Keratinocyte (primary cell): ENCODE results near the gene UQCRC1. TPM values are rescaled to one million over a fixed set of nuclear protein-coding genes. Genes with fewer than 3 reads are reported as not detected.

Experiments used
- DNase-seq: peaks from one replicate; pipeline ENCODE4 v3.0.0-alpha.2; 2011; ENCODE audit warnings: low read depth, missing footprints, low spot score
- FAIRE-seq: peaks from 2 replicates; lab custom pipeline; 2011; peaks lifted over from hg19 to GRCh38; lab: Jason Lieb, UNC
- H2AFZ ChIP-seq: 2 replicates; pipeline ENCODE4 v1.6.0; 2012; ENCODE audit warnings: low read length, control low read depth, inconsistent platforms; ENCODE audit not compliant: control insufficient read depth
- H3K27ac ChIP-seq: 2 replicates; pipeline ENCODE4 v1.5.1; 2011; ENCODE audit warnings: low read length; ENCODE audit not compliant: control insufficient read depth, insufficient read depth
- H3K27me3 ChIP-seq: 3 replicates; pipeline ENCODE4 v1.6.0; 2011; ENCODE audit warnings: low read length; ENCODE audit not compliant: control insufficient read depth, insufficient read depth; ENCODE audit errors: extremely low read depth
- H3K36me3 ChIP-seq, 2 experiments: 2 replicates in 1 of 2; 3 replicates in 1 of 2; pipeline ENCODE4 v1.5.1; 2011; ENCODE audit warnings: low read length in 2 of 2, mild to moderate bottlenecking in 1 of 2; ENCODE audit not compliant: control insufficient read depth in 2 of 2, insufficient read depth in 2 of 2; ENCODE audit errors: extremely low read depth in 1 of 2
- H3K4me1 ChIP-seq: 3 replicates; pipeline ENCODE4 v1.5.1; 2011; ENCODE audit warnings: low read length; ENCODE audit not compliant: control insufficient read depth, insufficient read depth; ENCODE audit errors: extremely low read depth
- H3K4me2 ChIP-seq: 3 replicates; pipeline ENCODE4 v1.6.0; 2011; ENCODE audit warnings: low read depth, low read length; ENCODE audit not compliant: control insufficient read depth, insufficient read depth; ENCODE audit errors: extremely low read depth
- H3K4me3 ChIP-seq, 3 experiments: fragments of 200-600 bp in 1 of 3; sonication (generic) in 1 of 3; 2 replicates in 2 of 3; 3 replicates in 1 of 3; pipeline ENCODE4 v1.5.1; 2011 to 2016; ENCODE audit warnings: low read length in 3 of 3, mild to moderate bottlenecking in 3 of 3, control low read depth in 2 of 3, inconsistent platforms in 1 of 3, low read depth in 1 of 3, mixed read lengths in 1 of 3, mixed run types in 1 of 3, moderate library complexity in 1 of 3; ENCODE audit not compliant: control insufficient read depth in 2 of 3, insufficient read depth in 2 of 3; ENCODE audit errors: extremely low read depth in 1 of 3
- H3K79me2 ChIP-seq: 2 replicates; pipeline ENCODE4 v1.6.0; 2012; ENCODE audit warnings: low read length; ENCODE audit not compliant: control insufficient read depth, insufficient read depth
- H3K9ac ChIP-seq: 3 replicates; pipeline ENCODE4 v1.6.0; 2011; ENCODE audit warnings: low read length; ENCODE audit not compliant: control insufficient read depth, insufficient read depth; ENCODE audit errors: extremely low read depth
- H3K9me1 ChIP-seq: 3 replicates; pipeline ENCODE4 v1.6.0; 2011; ENCODE audit warnings: low read length; ENCODE audit not compliant: control insufficient read depth, insufficient read depth; ENCODE audit errors: extremely low read depth
- H3K9me3 ChIP-seq: 2 replicates; pipeline ENCODE4 v1.5.1; 2012; ENCODE audit warnings: low read depth, low read length; ENCODE audit not compliant: control insufficient read depth
- H4K20me1 ChIP-seq: 3 replicates; pipeline ENCODE4 v1.6.0; 2011; ENCODE audit warnings: low read length; ENCODE audit not compliant: control insufficient read depth, insufficient read depth; ENCODE audit errors: extremely low read depth
- EZH2 ChIP-seq: IDR thresholded peaks from one replicate; pipeline ENCODE4 v1.6.1; 2012; ENCODE audit warnings: inconsistent platforms, mild to moderate bottlenecking, low read length, moderate library complexity
- dilution Hi-C: fragments of 300-500 bp; cut with MboI; formaldehyde crosslinking; loops from one replicate; pipeline ENCODE4 v1.7.0; 2020; ENCODE audit warnings: low sequenced_read_pairs; ENCODE audit not compliant: extremely low pct_ligation_motif_present
- polyA plus RNA-seq, 5 experiments: library from polyadenylated mRNA; depleted of rRNA in 3 of 5; stranded (reverse) in 3 of 5; stranded (forward) in 1 of 5; unstranded in 1 of 5; fragments of >200 nt; gene quantifications; 1 replicate in 1 of 5; 2 replicates in 3 of 5; 3 replicates in 1 of 5; pipeline versions ENCODE4 v1.2.1 to v1.2.3, GENCODE V29; 2011 to 2012; ENCODE audit warnings: missing spikeins in 2 of 5, low read depth in 1 of 5, low replicate concordance in 1 of 5
- TF ChIP-seq, protein P1 (sequence below), 3 experiments: IDR thresholded peaks in 1 of 3; conservative IDR thresholded peaks in 1 of 3; optimal IDR thresholded peaks in 1 of 3; 2 replicates in 2 of 3; 3 replicates in 1 of 3; pipeline versions ENCODE3 to v1.5.1; 2011; ENCODE audit warnings: low read length in 3 of 3, mild to moderate bottlenecking in 3 of 3, moderate library complexity in 2 of 3, control low read depth in 1 of 3, inconsistent platforms in 1 of 3; ENCODE audit not compliant: insufficient read depth in 2 of 3; ENCODE audit errors: extremely low read depth in 1 of 3

UQCRC1 gene
- polyA plus RNA-seq, 1 donor (not counting 4 experiments of a cell fraction or from before 2014, with no cell fraction given) = 440 TPM

DNA sequence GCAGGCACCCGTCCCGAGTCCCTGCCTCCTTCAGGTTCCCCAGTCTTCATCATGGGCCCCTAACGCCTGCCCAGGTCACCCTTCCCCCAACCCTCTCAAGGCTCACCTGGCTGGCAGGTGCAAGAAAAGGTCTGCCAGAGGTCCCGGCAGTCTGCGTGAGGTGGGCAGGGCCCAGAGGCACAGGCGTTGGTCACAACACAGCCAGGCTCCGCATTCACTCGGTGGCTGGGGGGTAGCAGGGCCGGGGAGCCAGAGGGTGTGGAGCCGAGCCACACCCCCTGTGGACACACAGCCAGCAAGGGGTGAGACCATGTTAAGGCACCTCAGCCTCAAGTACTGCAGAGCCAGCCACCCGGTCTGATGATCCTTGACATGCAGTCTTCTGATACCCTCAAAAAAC is 42.3 kb upstream of the UQCRC1 start:
- no peak overlapping the region for H3K4me3 ChIP-seq
- peaks cover 4% of the 10 kb centered on the region for H3K4me1 ChIP-seq
- H3K27me3 ChIP-seq = peaks cover 5% of the 10 kb centered on the region
- dilution Hi-C loops = no loop called here
- no peak overlapping the region for H3K27ac ChIP-seq
- no peaks in the 10 kb centered on the region for H3K9me1 ChIP-seq
- no peak overlapping the region for H3K4me2 ChIP-seq
- FAIRE-seq (no peak), DNase-seq (no peak)
- H2AFZ ChIP-seq = no peak overlapping the region
- no peaks in the 10 kb centered on the region for H3K36me3 ChIP-seq
- no peaks in the 10 kb centered on the region for H4K20me1 ChIP-seq
- H3K9me3 ChIP-seq = no peaks in the 10 kb centered on the region
- no peak overlapping the region for H3K9ac ChIP-seq
- TF ChIP-seq, protein P1, sequence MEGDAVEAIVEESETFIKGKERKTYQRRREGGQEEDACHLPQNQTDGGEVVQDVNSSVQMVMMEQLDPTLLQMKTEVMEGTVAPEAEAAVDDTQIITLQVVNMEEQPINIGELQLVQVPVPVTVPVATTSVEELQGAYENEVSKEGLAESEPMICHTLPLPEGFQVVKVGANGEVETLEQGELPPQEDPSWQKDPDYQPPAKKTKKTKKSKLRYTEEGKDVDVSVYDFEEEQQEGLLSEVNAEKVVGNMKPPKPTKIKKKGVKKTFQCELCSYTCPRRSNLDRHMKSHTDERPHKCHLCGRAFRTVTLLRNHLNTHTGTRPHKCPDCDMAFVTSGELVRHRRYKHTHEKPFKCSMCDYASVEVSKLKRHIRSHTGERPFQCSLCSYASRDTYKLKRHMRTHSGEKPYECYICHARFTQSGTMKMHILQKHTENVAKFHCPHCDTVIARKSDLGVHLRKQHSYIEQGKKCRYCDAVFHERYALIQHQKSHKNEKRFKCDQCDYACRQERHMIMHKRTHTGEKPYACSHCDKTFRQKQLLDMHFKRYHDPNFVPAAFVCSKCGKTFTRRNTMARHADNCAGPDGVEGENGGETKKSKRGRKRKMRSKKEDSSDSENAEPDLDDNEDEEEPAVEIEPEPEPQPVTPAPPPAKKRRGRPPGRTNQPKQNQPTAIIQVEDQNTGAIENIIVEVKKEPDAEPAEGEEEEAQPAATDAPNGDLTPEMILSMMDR (optimal IDR thresholded peaks at IDR 0.05 in 1 of 3, IDR thresholded peaks at IDR 0.05 in 1 of 3, conservative IDR thresholded peaks at IDR 0.05 in 1 of 3; ENCODE audit: extremely low read depth in 1 of 3, insufficient read depth in 2 of 3, low read length in 3 of 3) = no peak
- no peak for TF ChIP-seq EZH2
- H3K79me2 ChIP-seq = no peaks in the 10 kb centered on the region

DNA sequence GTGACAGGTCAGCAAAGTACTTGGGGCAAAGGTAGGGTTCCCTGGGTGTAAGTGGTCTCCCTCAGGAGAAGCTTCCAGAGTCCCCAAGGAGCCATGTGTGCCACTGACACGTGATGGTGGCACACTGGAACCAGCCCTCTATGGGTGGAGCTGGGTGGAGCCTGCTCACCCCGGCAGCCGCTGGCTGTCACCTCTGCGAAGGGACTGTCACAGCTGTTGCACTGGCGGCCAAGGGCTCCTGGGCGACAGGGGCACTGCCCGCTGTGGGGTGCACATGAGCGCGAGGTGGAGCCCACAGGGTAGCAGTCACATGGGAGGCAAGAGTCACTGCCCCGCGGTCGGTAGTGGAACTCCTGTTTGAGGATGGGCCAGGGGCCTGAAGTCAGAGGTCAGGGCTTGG is 41.3 kb upstream of the UQCRC1 start:
- FAIRE-seq = no peak
- Histone ChIP-seq H3K4me1 (no peaks in the 10 kb centered on the region), H3K4me2 (no peak overlapping the region), H3K79me2 (no peaks in the 10 kb centered on the region), H3K36me3 (no peaks in the 10 kb centered on the region), H3K27me3 (peaks cover 5% of the 10 kb centered on the region), H3K27ac (no peak overlapping the region), H3K9me3 (no peaks in the 10 kb centered on the region), H4K20me1 (no peaks in the 10 kb centered on the region), H3K9ac (no peak overlapping the region), H3K9me1 (no peaks in the 10 kb centered on the region), H2AFZ (no peak overlapping the region), H3K4me3 (no peak overlapping the region)
- dilution Hi-C loops = no loop called here
- no peak for DNase-seq
- TF ChIP-seq EZH2 = no peak
- TF ChIP-seq, protein P1 (optimal IDR thresholded peaks at IDR 0.05 in 1 of 3, IDR thresholded peaks at IDR 0.05 in 1 of 3, conservative IDR thresholded peaks at IDR 0.05 in 1 of 3; ENCODE audit: extremely low read depth in 1 of 3, insufficient read depth in 2 of 3, low read length in 3 of 3) = no peak
